Measurements from ENCODE around the gene MSI1.

Gene MSI1

GRCh38 chr12:120353556-120354317 lies 15.2 kb downstream of the MSI1 start:
- H3K9me3 ChIP-seq (ENCODE audit: insufficient read depth, low read length), result no peaks in the 10 kb centered on the region
- no peaks in the 10 kb centered on the region for H3K27me3 ChIP-seq (ENCODE audit: low read depth, low read length)
- H4K20me1 ChIP-seq (ENCODE audit: insufficient read depth, low read length), result no peaks in the 10 kb centered on the region
- no peaks in the 10 kb centered on the region for H3K79me2 ChIP-seq (ENCODE audit: low read length)
- no peak overlapping the region for H3K4me3 ChIP-seq (ENCODE audit: low read length)
- TF ChIP-seq CTCF (IDR thresholded peaks at IDR 0.05; ENCODE audit: low read depth, low read length) (no peak), EZH2phosphoT487 (IDR thresholded peaks at IDR 0.05; ENCODE audit: low read depth) (no peak)
- no peak overlapping the region for H2AFZ ChIP-seq (ENCODE audit: low read depth, low read length)
- H3K36me3 ChIP-seq (replicated peaks; ENCODE audit: low read depth, low read length), result no peaks in the 10 kb centered on the region
- no peak overlapping the region for H3K4me2 ChIP-seq (ENCODE audit: low read length)
- no peak overlapping the region for H3K9ac ChIP-seq (ENCODE audit: low read length)
- H3K4me1 ChIP-seq (ENCODE audit: low read length), result no peaks in the 10 kb centered on the region
- H3K27ac ChIP-seq (ENCODE audit: low read length), result no peak overlapping the region

GRCh38 chr12:120353136-120353535 lies 15.8 kb downstream of the MSI1 start:
- no peaks in the 10 kb centered on the region for H3K36me3 ChIP-seq (replicated peaks; ENCODE audit: low read depth, low read length)
- no peak overlapping the region for H3K27ac ChIP-seq (ENCODE audit: low read length)
- H3K9ac ChIP-seq (ENCODE audit: low read length), result no peak overlapping the region
- H3K4me1 ChIP-seq (ENCODE audit: low read length), result no peaks in the 10 kb centered on the region
- no peak overlapping the region for H3K4me3 ChIP-seq (ENCODE audit: low read length)
- H3K9me3 ChIP-seq (ENCODE audit: insufficient read depth, low read length), result no peaks in the 10 kb centered on the region
- no peak overlapping the region for H3K4me2 ChIP-seq (ENCODE audit: low read length)
- no peaks in the 10 kb centered on the region for H3K79me2 ChIP-seq (ENCODE audit: low read length)
- no peaks in the 10 kb centered on the region for H4K20me1 ChIP-seq (ENCODE audit: insufficient read depth, low read length)
- TF ChIP-seq EZH2phosphoT487 (IDR thresholded peaks at IDR 0.05; ENCODE audit: low read depth), result no peak
- TF ChIP-seq CTCF (IDR thresholded peaks at IDR 0.05; ENCODE audit: low read depth, low read length), result no peak
- no peak overlapping the region for H2AFZ ChIP-seq (ENCODE audit: low read depth, low read length)
- no peaks in the 10 kb centered on the region for H3K27me3 ChIP-seq (ENCODE audit: low read depth, low read length)

- H2AFZ ChIP-seq (ENCODE audit: low read depth, low read length), result no peak overlapping the region
- no peak overlapping the region for H3K4me3 ChIP-seq (ENCODE audit: low read length)
- no peaks in the 10 kb centered on the region for H3K9me3 ChIP-seq (ENCODE audit: insufficient read depth, low read length)
- no peak overlapping the region for H3K9ac ChIP-seq (ENCODE audit: low read length)
- H4K20me1 ChIP-seq (ENCODE audit: insufficient read depth, low read length), result no peaks in the 10 kb centered on the region
- H3K79me2 ChIP-seq (ENCODE audit: low read length), result no peaks in the 10 kb centered on the region
- no peaks in the 10 kb centered on the region for H3K4me1 ChIP-seq (ENCODE audit: low read length)
- H3K27me3 ChIP-seq (ENCODE audit: low read depth, low read length), result no peaks in the 10 kb centered on the region
- H3K36me3 ChIP-seq (replicated peaks; ENCODE audit: low read depth, low read length), result no peaks in the 10 kb centered on the region
- H3K4me2 ChIP-seq (ENCODE audit: low read length), result no peak overlapping the region
- no peak for TF ChIP-seq EZH2phosphoT487 (IDR thresholded peaks at IDR 0.05; ENCODE audit: low read depth)
- TF ChIP-seq CTCF (IDR thresholded peaks at IDR 0.05; ENCODE audit: low read depth, low read length), result no peak
- no peak overlapping the region for H3K27ac ChIP-seq (ENCODE audit: low read length)
These were observed 16.8 kb downstream of the MSI1 start for GRCh38 chr12:120352117-120352516.

GRCh38 chr12:120350576-120351350 lies 18.2 kb downstream of the MSI1 start:
- no peak for TF ChIP-seq CTCF (IDR thresholded peaks at IDR 0.05; ENCODE audit: low read depth, low read length)
- no peak for TF ChIP-seq EZH2phosphoT487 (IDR thresholded peaks at IDR 0.05; ENCODE audit: low read depth)

More at GRCh38 chr12:120350576-120351350, 18.2 kb downstream of the MSI1 start:
- H4K20me1 ChIP-seq (ENCODE audit: insufficient read depth, low read length), result no peaks in the 10 kb centered on the region
- H2AFZ ChIP-seq (ENCODE audit: low read depth, low read length), result no peak overlapping the region
- no peaks in the 10 kb centered on the region for H3K9me3 ChIP-seq (ENCODE audit: insufficient read depth, low read length)
- no peak overlapping the region for H3K9ac ChIP-seq (ENCODE audit: low read length)
- no peak overlapping the region for H3K27ac ChIP-seq (ENCODE audit: low read length)
- H3K27me3 ChIP-seq (ENCODE audit: low read depth, low read length), result no peaks in the 10 kb centered on the region
- no peaks in the 10 kb centered on the region for H3K36me3 ChIP-seq (replicated peaks; ENCODE audit: low read depth, low read length)
- no peaks in the 10 kb centered on the region for H3K79me2 ChIP-seq (ENCODE audit: low read length)
- H3K4me1 ChIP-seq (ENCODE audit: low read length), result no peaks in the 10 kb centered on the region
- no peak overlapping the region for H3K4me3 ChIP-seq (ENCODE audit: low read length)
- no peak overlapping the region for H3K4me2 ChIP-seq (ENCODE audit: low read length)
